Measurements from ENCODE around the gene HS3ST2.

Gene HS3ST2

GRCh38 chr16:22901563-22901962, 87.6 kb downstream of the HS3ST2 start:
- Histone ChIP-seq H3F3A (ENCODE audit: control insufficient read depth, insufficient read depth) (no peaks in the 10 kb centered on the region), H3K27me3 (ENCODE audit: control insufficient read depth, low read length) (peaks cover 10% of the 10 kb centered on the region; the same call in 1 of the 2 replicates), H3K9me3 (ENCODE audit: control insufficient read depth, insufficient read depth, low read length) (no peaks in the 10 kb centered on the region), H3K9me2 (replicated peaks; ENCODE audit: control insufficient read depth, low read length) (no peaks in the 10 kb centered on the region), H3K79me2 (ENCODE audit: control insufficient read depth, low read length) (no peaks in the 10 kb centered on the region), H3K27ac (ENCODE audit: low read depth, low read length) (no peak overlapping the region), H3K4me3 (ENCODE audit: low read length) (no peak overlapping the region), H3K36me3 (ENCODE audit: control insufficient read depth, low read length) (no peaks in the 10 kb centered on the region), H4K20me1 (ENCODE audit: control insufficient read depth, insufficient read depth, low read depth, low read length) (no peaks in the 10 kb centered on the region), H3K4me1 (ENCODE audit: control insufficient read depth, low read length) (no peaks in the 10 kb centered on the region), H3K4me2 (ENCODE audit: low read length) (no peak overlapping the region)
- TF ChIP-seq CTCF (IDR thresholded peaks at IDR 0.05; ENCODE audit: low read depth, low read length, poor library complexity, severe bottlenecking) (no peak), EZH2phosphoT487 (IDR thresholded peaks at IDR 0.05; ENCODE audit: borderline replicate concordance, low read length) (no peak)

- no peaks in the 10 kb centered on the region for H3K36me3 ChIP-seq (ENCODE audit: control insufficient read depth, low read length)
- H3K4me2 ChIP-seq (ENCODE audit: low read length), result no peak overlapping the region
- no peaks in the 10 kb centered on the region for H3F3A ChIP-seq (ENCODE audit: control insufficient read depth, insufficient read depth)
- no peaks in the 10 kb centered on the region for H3K9me3 ChIP-seq (ENCODE audit: control insufficient read depth, insufficient read depth, low read length)
- no peaks in the 10 kb centered on the region for H3K9me2 ChIP-seq (replicated peaks; ENCODE audit: control insufficient read depth, low read length)
- no peak overlapping the region for H3K27ac ChIP-seq (ENCODE audit: low read depth, low read length)
- no peaks in the 10 kb centered on the region for H4K20me1 ChIP-seq (ENCODE audit: control insufficient read depth, insufficient read depth, low read depth, low read length)
- peaks cover 17% of the 10 kb centered on the region for H3K27me3 ChIP-seq (ENCODE audit: control insufficient read depth, low read length)
- TF ChIP-seq CTCF (IDR thresholded peaks at IDR 0.05; ENCODE audit: low read depth, low read length, poor library complexity, severe bottlenecking), result no peak
- no peak for TF ChIP-seq EZH2phosphoT487 (IDR thresholded peaks at IDR 0.05; ENCODE audit: borderline replicate concordance, low read length)
- H3K4me3 ChIP-seq (ENCODE audit: low read length), result no peak overlapping the region
- H3K4me1 ChIP-seq (ENCODE audit: control insufficient read depth, low read length), result no peaks in the 10 kb centered on the region
- H3K79me2 ChIP-seq (ENCODE audit: control insufficient read depth, low read length), result no peaks in the 10 kb centered on the region
Measured at GRCh38 chr16:22903716-22904115, 89.8 kb downstream of the HS3ST2 start.

- Histone ChIP-seq H3K27me3 (ENCODE audit: control insufficient read depth, low read length) (peaks cover 3% of the 10 kb centered on the region; the same call in 1 of the 2 replicates), H3K4me3 (ENCODE audit: low read length) (no peak overlapping the region), H4K20me1 (ENCODE audit: control insufficient read depth, insufficient read depth, low read depth, low read length) (no peaks in the 10 kb centered on the region), H3K4me1 (ENCODE audit: control insufficient read depth, low read length) (no peaks in the 10 kb centered on the region), H3K27ac (ENCODE audit: low read depth, low read length) (no peak overlapping the region), H3K9me3 (ENCODE audit: control insufficient read depth, insufficient read depth, low read length) (no peaks in the 10 kb centered on the region), H3F3A (ENCODE audit: control insufficient read depth, insufficient read depth) (no peaks in the 10 kb centered on the region), H3K9me2 (replicated peaks; ENCODE audit: control insufficient read depth, low read length) (no peaks in the 10 kb centered on the region), H3K36me3 (ENCODE audit: control insufficient read depth, low read length) (no peaks in the 10 kb centered on the region), H3K79me2 (ENCODE audit: control insufficient read depth, low read length) (no peaks in the 10 kb centered on the region), H3K4me2 (ENCODE audit: low read length) (no peak overlapping the region)
- TF ChIP-seq CTCF (IDR thresholded peaks at IDR 0.05; ENCODE audit: low read depth, low read length, poor library complexity, severe bottlenecking), result no peak
- TF ChIP-seq EZH2phosphoT487 (IDR thresholded peaks at IDR 0.05; ENCODE audit: borderline replicate concordance, low read length), result no peak
Measured at GRCh38 chr16:22912654-22913053, 98.7 kb downstream of the HS3ST2 start.
